GM21717 (cell line): ENCODE measurements around the gene PGBD4.
"Not testable (repeated sequence)": the region's sequence is repeated elsewhere in the genome, so short reads cannot be mapped to it uniquely, and the experiment has no call there.

Experiments used
- ATAC-seq: cut with Tn5 transposase; IDR thresholded peaks from one replicate; pipeline ENCODE4 v1.9.1; 2021; ENCODE audit warnings: mild to moderate bottlenecking, moderate library complexity; ENCODE audit not compliant: unreplicated experiment

Gene PGBD4

GRCh38 chr15:34111488-34111887 lies 9.6 kb downstream of the PGBD4 start:
- no peak for ATAC-seq

DNA sequence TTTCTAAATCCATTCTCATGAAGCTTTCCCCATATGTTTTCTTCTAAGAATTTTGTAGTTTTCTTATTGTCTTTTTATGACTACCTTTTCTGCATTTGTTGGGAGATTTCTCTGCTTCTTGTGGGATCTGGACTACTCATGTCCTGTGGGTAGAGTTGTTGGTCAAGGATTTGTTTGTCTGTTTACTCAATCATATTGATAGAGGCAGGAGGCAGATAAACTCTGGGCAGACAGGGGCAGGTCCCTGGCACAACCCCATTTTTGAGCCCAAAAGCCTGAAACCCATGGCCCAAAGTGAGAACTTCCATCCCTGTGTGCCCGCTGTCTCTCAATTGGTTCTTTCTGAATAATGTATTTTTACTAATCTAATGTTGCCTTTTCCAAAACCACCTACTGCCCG lies 12.3 kb downstream of the PGBD4 start:
- ATAC-seq: no peak

DNA sequence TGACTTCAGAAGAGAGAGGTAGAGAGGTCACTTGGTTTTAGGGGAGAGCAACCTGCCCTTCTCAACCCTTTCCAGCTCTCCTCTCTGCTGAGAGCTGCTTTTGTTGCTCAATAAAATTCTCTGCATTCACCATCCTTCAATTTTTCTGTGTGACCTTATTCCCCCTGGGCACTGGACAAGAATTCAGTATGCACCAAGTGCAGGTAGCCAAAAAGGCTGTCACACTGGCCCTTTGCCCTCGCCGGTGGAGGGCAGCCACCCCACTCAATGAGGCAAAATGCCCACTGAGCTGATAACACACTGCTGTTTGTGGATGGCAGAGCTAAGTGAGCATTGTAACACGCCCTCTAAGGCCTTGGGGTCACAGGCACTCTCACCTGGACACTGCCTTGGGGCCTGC lies 12.9 kb downstream of the PGBD4 start:
- ATAC-seq: no peak

- no peak for ATAC-seq
Measured at GRCh38 chr15:34116620-34117019, 14.7 kb downstream of the PGBD4 start.

- ATAC-seq: no peak
Measured at GRCh38 chr15:34119291-34119690, 17.4 kb downstream of the PGBD4 start.

DNA sequence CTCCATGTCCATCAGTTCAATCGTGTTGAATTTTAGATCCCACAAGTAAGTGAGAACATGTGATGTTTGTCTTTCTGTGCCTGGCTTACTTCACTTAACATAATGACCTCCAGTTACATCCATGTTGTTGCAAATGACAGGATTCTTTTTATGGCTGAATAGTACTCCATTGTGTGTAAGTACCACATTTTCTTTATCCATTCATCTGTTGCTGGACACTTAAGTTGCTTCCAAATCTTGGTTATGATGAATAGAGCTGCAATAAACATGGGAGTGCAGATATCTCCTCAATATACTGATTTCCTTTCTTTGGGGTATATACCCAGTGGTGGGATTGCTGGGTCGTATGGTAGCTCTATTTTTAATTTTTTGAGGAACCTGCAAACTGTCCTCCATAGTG lies 18.5 kb downstream of the PGBD4 start:
- not testable (repeated sequence) for ATAC-seq

DNA sequence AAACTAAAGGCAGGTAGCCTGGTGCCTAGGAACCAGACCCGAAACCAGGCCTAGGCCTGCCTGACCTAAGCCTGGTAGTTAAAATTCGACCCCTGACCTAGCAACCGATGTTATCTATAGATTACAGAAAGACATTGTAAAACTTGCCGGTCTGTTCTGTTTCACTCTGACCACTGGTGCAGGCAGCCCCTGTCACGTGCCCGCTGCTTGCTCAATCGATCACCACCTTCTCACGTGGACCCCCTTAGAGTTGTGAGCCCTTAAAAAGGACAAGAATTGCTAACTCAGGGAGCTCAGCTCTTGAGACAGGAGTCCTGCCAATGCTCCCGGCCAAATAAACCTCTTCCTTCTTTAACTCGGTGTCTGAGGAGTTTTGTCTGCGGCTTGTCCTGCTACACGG lies 19.9 kb downstream of the PGBD4 start:
- ATAC-seq: not testable (repeated sequence)

DNA sequence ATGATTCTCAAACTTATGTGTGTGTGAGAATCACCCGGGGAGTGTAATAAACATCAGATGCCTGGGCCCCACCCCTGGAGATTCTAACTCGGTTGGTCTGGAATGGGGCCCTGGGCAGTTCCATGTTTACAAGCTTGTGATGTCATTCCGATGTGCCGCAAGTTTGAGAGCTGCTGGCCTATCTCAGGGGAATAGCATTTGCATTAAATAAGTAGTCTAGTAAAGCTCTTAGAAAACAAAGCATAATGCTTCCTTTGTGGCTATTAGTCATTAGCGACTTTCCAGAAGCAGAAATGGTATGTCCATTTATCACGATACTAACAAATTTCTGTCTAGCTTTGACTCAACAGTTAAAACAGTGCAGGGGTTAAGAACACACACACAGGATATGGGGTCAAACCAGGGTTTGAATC lies 20.9 kb downstream of the PGBD4 start:
- no peak for ATAC-seq

GRCh38 chr15:34124651-34125050 lies 22.8 kb downstream of the PGBD4 start:
- ATAC-seq: no peak

DNA sequence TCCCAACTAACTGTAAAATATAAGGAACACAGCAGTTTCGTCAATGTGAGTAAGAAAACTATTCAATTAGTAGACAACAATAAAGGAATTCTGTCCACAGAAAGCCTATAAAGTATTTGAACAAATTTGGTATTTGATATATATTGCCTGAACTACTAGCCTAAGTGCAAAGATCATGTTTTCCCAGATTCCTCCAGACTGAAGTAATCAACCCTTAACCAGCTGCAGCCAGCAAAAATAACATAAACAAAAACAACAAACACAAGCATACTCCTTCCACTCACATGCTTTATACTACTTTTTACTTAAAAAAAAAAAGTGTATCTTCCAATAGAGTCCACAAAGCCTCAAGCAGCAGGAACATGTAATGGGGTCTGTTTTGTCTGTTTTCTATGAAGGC lies 24.1 kb downstream of the PGBD4 start:
- ATAC-seq: no peak

- ATAC-seq: no peak
Measured at GRCh38 chr15:34126522-34126921, 24.6 kb downstream of the PGBD4 start.

DNA sequence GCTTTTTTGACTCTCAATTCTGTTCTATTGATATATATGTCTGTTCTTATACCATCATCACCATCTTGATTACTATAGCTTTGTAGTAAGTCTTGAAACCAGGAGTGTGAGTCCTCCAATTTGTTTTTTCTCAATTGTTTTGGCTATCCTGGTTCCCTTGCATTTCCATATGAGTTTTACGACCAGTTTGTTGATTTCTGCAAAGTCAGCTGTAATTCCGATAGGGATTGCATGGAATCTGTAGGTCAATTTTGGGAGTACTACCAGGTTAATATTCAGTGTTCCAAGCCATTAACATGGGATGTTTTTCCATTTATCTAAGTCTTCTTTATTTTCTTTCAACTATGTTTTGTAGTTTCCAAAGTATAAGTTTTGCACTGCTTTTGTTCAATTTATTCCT lies 27.0 kb downstream of the PGBD4 start:
- ATAC-seq: no peak

DNA sequence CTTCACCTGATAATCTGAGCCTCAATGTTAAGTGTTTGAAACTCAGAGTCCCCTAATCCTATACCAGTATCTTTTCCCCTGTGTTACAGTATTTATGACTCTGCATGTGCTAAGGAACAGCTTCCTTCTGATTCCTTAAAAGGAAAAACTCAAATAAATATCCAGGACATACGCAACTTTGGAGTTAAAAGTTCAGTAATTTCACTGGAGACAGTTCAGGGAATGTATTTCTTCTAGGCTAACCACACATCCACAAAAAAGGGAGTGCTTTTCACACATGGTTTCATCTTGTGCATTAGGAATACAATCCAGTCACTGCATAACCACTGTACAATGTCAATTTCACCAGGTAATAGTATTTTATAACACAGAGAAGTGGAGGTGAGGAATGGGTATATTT lies 31.0 kb downstream of the PGBD4 start:
- no peak for ATAC-seq

- ATAC-seq: no peak
Measured at GRCh38 chr15:34133511-34133910, 31.6 kb downstream of the PGBD4 start.

DNA sequence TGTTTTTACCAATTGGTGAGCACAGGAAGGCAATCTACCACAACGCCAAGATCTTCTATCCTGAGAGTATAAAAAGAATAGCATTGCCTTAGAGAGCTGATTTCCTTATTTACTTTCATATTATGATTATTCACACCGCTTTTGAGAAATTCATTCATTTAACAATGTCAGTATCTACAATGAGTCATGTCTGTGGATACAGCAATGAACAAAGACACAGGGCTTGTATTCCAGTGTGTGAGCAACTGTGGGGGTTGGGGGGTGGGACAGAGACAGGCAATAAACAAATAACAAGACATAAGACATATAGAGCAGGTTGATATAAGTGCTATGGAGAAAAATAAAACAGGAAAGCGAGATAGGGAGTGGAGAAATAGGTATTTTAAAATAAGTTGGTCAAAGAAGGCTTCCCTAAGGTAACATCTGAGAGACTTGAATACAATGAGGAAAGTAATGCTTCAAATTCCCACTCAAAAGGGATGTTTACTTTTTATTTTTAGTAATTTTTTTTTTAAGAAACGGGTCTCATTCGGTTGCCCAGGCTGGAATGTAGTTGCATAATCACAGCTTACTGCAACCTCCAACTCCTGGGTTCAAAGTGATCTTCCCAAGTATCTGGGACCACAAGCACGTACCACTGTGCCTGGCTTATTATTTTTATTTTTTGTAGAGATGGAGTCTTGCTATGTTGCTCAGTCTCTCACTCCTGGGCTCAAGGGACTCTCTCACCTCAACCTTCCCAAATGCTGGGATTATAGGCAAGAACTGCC lies 45.7 kb downstream of the PGBD4 start:
- no peak for ATAC-seq

- ATAC-seq: no peak
Measured at GRCh38 chr15:34154725-34155204, 52.9 kb downstream of the PGBD4 start.

DNA sequence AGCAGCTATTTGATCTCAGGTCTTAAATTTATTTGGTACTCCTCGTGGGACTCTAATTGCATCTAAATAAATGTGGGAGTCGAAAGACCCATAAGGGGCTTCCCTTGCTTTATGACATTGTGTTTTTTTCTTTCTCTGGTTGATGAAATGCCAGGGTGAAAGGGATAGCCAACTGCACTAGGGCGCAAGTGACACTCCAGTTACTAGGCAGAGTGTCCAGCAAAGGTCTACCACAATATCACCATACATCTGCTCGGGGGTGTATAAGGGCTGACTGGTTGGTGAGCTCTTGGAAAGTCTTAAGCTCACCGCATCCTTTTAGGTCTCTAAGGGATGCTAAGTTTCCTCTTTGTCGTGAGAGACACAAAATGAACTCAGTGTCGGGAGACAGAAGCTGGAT lies 54.0 kb downstream of the PGBD4 start:
- ATAC-seq: no peak
